Activated naive CD4-positive, alpha-beta T cell treated with anti-CD3 and anti-CD28 coated beads, Interleukin-2, amount 50 U/mL, for 72 hours (primary cell): ENCODE results near the gene PAQR3. TPM values are rescaled to one million over a fixed set of nuclear protein-coding genes. Genes with fewer than 3 reads are reported as not detected.
"Not testable (repeated sequence)": the region's sequence is repeated elsewhere in the genome, so short reads cannot be mapped to it uniquely, and the experiment has no call there.

Source experiments
- ATAC-seq, 2 donors: fragments of 150-1000 bp; cut with Tn5 transposase; 2 replicates each; pipeline ENCODE4 v1.10.0; 2021; ENCODE audit warnings: mild to moderate bottlenecking in 2 of 2, moderate library complexity in 2 of 2
- DNase-seq, 2 donors: peaks; one replicate each; pipeline ENCODE4 v3.0.0; 2021 to 2022; ENCODE audit warnings: low spot score in 2 of 2
- H3K27ac Mint-ChIP-seq, 2 donors: one replicate each; pipeline ENCODE4 v1.8.0; 2022; ENCODE audit warnings: mild to moderate bottlenecking in 2 of 2, mixed read lengths in 2 of 2
- H3K36me3 Mint-ChIP-seq, 2 donors: one replicate each; pipeline ENCODE4 v1.8.0; 2022; ENCODE audit warnings: mixed read lengths in 2 of 2
- H3K9me3 Mint-ChIP-seq, 2 donors: one replicate each; pipeline ENCODE4 v1.8.0; 2022; ENCODE audit warnings: mixed read lengths in 2 of 2
- total RNA-seq, 2 donors: library from RNA; stranded (reverse); gene quantifications; one replicate each; pipeline ENCODE4 v1.2.3, GENCODE V29; 2022

Gene PAQR3
- total RNA-seq, 2 donors from 2014 or later: 7.1 to 16.7 TPM

DNA sequence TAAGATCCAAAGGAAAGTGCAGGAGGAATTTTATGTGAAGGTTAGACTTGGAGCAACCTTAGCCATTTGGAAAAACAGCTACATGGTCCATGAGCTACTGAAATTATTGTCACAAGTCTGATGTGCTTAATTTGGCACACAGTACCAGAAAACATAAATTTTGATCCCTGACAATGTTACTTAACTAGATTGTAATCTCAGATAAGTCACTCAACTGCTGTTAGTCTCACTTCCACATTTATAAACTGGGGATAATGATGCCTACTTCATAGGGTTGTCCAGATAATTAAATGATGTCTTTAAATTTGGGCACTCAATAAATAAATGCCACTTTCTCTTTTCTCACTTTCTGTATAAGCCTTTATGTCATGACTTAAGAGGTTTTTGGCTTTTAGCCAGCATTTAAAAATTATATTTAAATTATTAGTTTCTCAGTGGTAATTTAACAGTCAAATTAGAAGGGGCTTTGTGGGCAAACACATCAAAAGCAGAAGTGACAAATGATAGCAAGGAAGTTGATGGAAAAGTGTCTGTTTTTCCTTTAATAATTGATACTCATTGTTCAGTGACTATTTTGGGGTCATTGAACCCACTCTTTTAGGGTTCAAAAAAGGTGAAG, 58.3 kb downstream of the PAQR3 start:
- no peaks in the 10 kb centered on the region for H3K36me3 Mint-ChIP-seq
- ATAC-seq (no peak), DNase-seq (no peak)
- no peak overlapping the region for H3K27ac Mint-ChIP-seq
- H3K9me3 Mint-ChIP-seq: no peaks in the 10 kb centered on the region

DNA sequence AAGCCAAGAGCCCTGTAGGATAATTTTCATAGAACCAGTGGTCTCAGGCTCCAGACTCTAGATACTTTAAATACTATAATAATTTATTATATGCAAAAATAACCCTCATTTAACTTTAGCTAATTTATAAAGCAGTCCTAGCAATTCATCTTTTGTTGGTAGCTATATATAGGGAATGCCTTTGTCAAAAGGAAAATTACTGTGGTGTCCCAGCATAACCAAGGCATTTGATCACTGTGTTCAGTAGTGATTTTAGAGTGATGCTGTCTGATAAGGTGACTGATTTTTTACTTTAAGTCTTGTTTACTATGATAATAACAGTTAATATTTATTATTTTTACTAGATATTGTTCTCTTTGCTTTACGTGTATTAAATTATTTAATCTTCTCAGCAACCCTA, 61.2 kb downstream of the PAQR3 start:
- ATAC-seq: no peak
- Mint-ChIP-seq H3K27ac (no peak overlapping the region), H3K36me3 (no peaks in the 10 kb centered on the region), H3K9me3 (no peaks in the 10 kb centered on the region)
- DNase-seq: no peak

DNA sequence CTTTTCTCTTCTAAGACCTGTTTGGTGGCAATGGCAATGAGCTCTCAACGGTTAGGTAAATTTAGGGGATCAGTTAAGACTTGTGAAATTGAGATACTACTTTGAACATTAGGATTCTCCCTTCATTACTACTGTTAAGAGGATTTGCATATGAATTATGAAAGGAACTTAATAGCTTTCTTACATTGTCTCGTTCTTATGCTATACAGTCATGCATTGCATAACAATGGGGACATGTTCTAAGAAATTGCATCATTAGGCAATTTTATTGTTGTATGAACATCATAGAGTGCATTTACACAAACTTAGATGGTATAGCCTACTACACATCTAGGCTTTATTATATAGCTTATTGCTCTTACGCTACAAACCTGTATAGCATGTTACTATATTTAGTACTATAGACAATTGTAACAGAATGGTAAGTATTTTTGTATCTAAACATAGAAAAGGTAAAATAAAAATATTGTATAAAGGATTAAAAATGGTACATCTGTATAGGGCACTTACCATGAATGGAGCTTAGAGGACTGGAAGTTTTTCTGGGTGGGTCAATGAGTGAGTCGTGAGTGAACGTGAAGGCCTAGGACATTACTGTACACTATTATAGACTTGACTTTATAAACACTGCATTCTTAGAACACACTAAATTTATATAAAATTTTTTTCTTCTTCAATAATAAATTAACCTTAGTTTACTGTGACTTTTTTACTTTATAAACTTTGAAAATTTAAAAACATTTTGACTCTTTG, 62.5 kb downstream of the PAQR3 start:
- Mint-ChIP-seq H3K27ac (no peak overlapping the region), H3K36me3 (peaks cover 0 to 6% of the 10 kb centered on the region in 2 donors), H3K9me3 (no peaks in the 10 kb centered on the region)
- no peak for ATAC-seq
- DNase-seq: no peak

DNA sequence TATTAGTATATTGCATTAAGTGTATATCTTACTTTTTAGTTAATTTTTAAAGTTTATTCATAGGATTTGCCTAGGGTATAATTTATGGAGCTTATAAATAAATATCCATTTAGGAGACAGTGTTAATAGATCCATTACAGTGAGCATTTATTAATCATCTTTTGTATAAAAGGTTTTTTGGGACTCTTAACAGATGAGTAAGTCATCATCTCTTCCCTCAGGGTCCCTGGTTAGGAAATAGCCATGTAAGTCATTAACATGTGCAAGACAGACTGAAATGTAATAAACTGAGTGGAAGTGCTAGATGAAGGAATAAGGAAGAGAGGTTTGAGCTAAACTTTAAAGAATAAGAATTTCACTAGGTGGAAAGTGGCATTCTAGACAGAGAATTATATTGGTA, 69.2 kb downstream of the PAQR3 start:
- Mint-ChIP-seq H3K9me3 (no peaks in the 10 kb centered on the region), H3K27ac (no peak overlapping the region), H3K36me3 (peaks cover 0 to 11% of the 10 kb centered on the region in 2 donors)
- no peak for DNase-seq
- ATAC-seq: no peak

- not testable (repeated sequence) for ATAC-seq, H3K9me3 Mint-ChIP-seq, H3K27ac Mint-ChIP-seq, DNase-seq
- H3K36me3 Mint-ChIP-seq: peaks cover 0 to 11% of the 10 kb centered on the region in 2 donors
These were observed 70.5 kb downstream of the PAQR3 start for GRCh38 chr4:78868712-78869111.

- ATAC-seq: no peak
- H3K9me3 Mint-ChIP-seq: no peaks in the 10 kb centered on the region
These were observed 73.8 kb downstream of the PAQR3 start for GRCh38 chr4:78865451-78865850.

GRCh38 chr4:78864405-78865024, 74.7 kb downstream of the PAQR3 start:
- Mint-ChIP-seq H3K9me3 (no peaks in the 10 kb centered on the region), H3K27ac (no peak overlapping the region), H3K36me3 (peaks cover 0 to 5% of the 10 kb centered on the region in 2 donors)
- peak; percentile 43 to 46 for ATAC-seq
- peak in 1 of 2 donors; percentile 21 for DNase-seq

More at GRCh38 chr4:78865451-78865850, 73.8 kb downstream of the PAQR3 start:
- DNase-seq: no peak
- peak overlapping the region in 1 of 2 donors; percentile 36 for H3K27ac Mint-ChIP-seq
- H3K36me3 Mint-ChIP-seq: peaks cover 0 to 5% of the 10 kb centered on the region in 2 donors

DNA sequence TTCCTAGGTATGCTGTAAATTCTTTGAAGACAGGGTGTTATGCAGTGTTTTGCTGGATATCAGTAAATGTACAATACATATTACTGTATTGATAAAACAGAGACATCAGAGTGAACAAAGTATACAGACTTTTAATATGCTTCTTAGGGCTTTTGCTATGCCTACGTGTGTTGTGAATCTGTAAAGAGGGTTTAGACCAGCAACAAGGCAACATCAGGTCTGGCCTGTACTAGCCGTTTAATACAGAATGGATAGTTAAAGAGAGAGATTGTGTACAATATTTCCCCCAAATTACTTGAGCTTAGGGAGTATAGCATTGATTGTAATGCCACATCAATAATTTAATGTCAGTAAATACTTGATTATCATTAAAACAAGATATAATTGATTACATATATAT, 75.2 kb downstream of the PAQR3 start:
- Mint-ChIP-seq H3K27ac (no peak overlapping the region), H3K9me3 (no peaks in the 10 kb centered on the region)

GRCh38 chr4:78863254-78863869, 75.9 kb downstream of the PAQR3 start:
- H3K9me3 Mint-ChIP-seq: no peaks in the 10 kb centered on the region
- H3K36me3 Mint-ChIP-seq: peaks cover 0 to 5% of the 10 kb centered on the region in 2 donors
- DNase-seq (no peak), ATAC-seq (peak in 1 of 2 donors; percentile 28)
- H3K27ac Mint-ChIP-seq: no peak overlapping the region

More for the DNA sequence above, 75.2 kb downstream of the PAQR3 start:
- peaks cover 0 to 5% of the 10 kb centered on the region in 2 donors for H3K36me3 Mint-ChIP-seq
- DNase-seq: no peak
- ATAC-seq: no peak

DNA sequence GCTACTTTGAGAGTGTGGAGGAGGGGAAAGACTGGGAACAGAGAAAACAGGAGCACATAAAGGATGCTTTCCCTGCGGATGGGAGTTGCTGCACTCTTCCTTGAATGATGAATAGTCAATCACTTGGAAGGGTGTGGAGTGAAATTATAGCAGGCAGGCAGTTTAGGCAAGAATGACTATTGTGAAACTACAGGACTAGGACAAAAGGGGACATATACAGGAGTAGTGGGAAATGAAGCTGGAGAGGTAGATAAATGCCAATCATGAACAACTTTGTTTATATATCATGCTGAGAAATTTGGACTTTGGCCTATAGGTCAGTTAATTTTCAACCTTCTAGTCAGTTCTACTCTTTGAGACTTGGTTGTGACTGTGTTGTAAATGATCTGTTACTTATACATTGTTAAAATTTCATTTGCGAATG, 76.9 kb downstream of the PAQR3 start:
- no peak overlapping the region for H3K27ac Mint-ChIP-seq
- ATAC-seq (no peak), DNase-seq (no peak)
- H3K9me3 Mint-ChIP-seq: no peaks in the 10 kb centered on the region
- H3K36me3 Mint-ChIP-seq: peaks cover 0 to 5% of the 10 kb centered on the region in 2 donors

Other genes with a start within 250 kb of the PAQR3 start
- gene BMP2K, start 163.1 kb downstream of the PAQR3 start, total RNA-seq: 10 to 100 TPM; 16.9 to 25.0 TPM